ENCODE results near the gene HBS1L.
"Not testable (repeated sequence)": the region's sequence is repeated elsewhere in the genome, so short reads cannot be mapped to it uniquely, and the experiment has no call there.

HBS1L gene

DNA sequence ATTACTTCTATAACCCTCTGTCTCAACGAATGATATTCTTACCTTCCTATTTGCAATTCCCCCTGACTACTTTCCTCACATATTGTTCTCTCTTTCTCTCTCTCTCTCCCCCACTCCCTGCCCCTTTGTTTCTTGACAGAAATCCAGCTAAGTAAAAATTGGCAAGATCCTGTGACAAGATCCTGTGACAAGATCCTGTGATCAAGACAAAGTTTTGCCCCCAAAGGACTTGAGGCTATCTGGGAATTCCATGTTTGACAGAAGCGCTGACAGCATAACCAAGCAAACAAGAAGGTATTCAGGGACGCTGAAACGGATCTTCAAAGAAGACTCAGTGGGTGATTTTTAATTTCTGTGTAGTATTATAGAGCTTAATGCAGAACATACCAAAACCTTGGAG, 5.5 kb upstream of the HBS1L start:
- H3K4me3 ChIP-seq (ENCODE audit: low read depth, low read length), result no peak overlapping the region
- no peak for DNase-seq (ENCODE audit: low read depth)

DNA sequence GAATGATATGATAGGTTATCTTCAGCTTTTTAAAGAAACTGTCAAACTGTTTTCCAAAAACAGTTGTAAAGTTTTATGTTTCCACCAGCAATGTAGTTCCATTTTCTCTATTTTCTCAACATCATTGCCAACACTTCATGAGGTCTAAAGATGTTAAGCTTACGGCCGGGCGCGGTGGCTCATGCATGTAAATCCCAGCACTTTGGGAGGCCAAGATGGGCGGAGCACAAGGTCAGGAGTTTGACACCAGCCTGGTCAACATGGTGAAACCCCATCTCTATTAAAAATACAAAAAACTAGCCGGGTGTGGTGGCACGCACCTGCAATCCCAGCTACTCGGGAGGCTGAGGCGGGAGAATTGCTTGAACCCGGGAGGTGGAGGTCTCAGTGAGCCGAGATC, 3.7 kb upstream of the HBS1L start:
- not testable (repeated sequence) for H3K4me3 ChIP-seq (ENCODE audit: low read depth, low read length); DNase-seq (ENCODE audit: low read depth)

More for the DNA sequence above, 5.5 kb upstream of the HBS1L start:
- no peak for TF ChIP-seq CTCF (IDR thresholded peaks at IDR 0.05; ENCODE audit: control insufficient read depth, extremely low read depth, insufficient read depth)

GRCh38 chr6:135056632-135057031, 2.0 kb upstream of the HBS1L start:
- TF ChIP-seq CTCF (IDR thresholded peaks at IDR 0.05; ENCODE audit: control insufficient read depth, extremely low read depth, insufficient read depth), result no peak

GRCh38 chr6:135054226-135054568, 425 bp downstream of the HBS1L start:
- DNase-seq (ENCODE audit: low read depth), result peak; percentile 14
- peak overlapping the region; percentile 87 for H3K4me3 ChIP-seq (ENCODE audit: low read depth, low read length)
- TF ChIP-seq CTCF (IDR thresholded peaks at IDR 0.05; ENCODE audit: control insufficient read depth, extremely low read depth, insufficient read depth), result no peak

More at GRCh38 chr6:135056632-135057031, 2.0 kb upstream of the HBS1L start:
- DNase-seq (ENCODE audit: low read depth), result no peak
- no peak overlapping the region for H3K4me3 ChIP-seq (ENCODE audit: low read depth, low read length)

- no peak for TF ChIP-seq CTCF (IDR thresholded peaks at IDR 0.05; ENCODE audit: control insufficient read depth, extremely low read depth, insufficient read depth)
- peak overlapping the region; percentile 87 for H3K4me3 ChIP-seq (ENCODE audit: low read depth, low read length)
- no peak for DNase-seq (ENCODE audit: low read depth)
These were observed 1.2 kb downstream of the HBS1L start for GRCh38 chr6:135053406-135053805.

- no peak for DNase-seq (ENCODE audit: low read depth)
- H3K4me3 ChIP-seq (ENCODE audit: low read depth, low read length), result peak overlapping the region; percentile 87; the same call in 1 of the 2 replicates
- no peak for TF ChIP-seq CTCF (IDR thresholded peaks at IDR 0.05; ENCODE audit: control insufficient read depth, extremely low read depth, insufficient read depth)
These were observed 1.7 kb downstream of the HBS1L start for GRCh38 chr6:135052939-135053338.

GRCh38 chr6:135048915-135049314, 5.7 kb downstream of the HBS1L start:
- no peak for TF ChIP-seq CTCF (IDR thresholded peaks at IDR 0.05; ENCODE audit: control insufficient read depth, extremely low read depth, insufficient read depth)
- H3K4me3 ChIP-seq (ENCODE audit: low read depth, low read length), result no peak overlapping the region
- no peak for DNase-seq (ENCODE audit: low read depth)

Data from LNCaP clone FGC (cell line).